Measurements from ENCODE around the gene RNF40. TPM values are rescaled to one million over a fixed set of nuclear protein-coding genes. Genes with fewer than 3 reads are reported as not detected.
A peak's percentile ranks its signal among the peaks of the same experiment; 100 is the strongest.

Gene RNF40
- total RNA-seq, 1 experiment from 2014 or later: 107 TPM

- DNase-seq (ENCODE audit: low read depth): peak; percentile 45
- in situ Hi-C loops (cut with HindIII; ENCODE audit: low pct_unique_long_range_greater_than_20kb, low sequenced_read_pairs): loop anchor here (25.0 kb wide), 1 partner anchor 163 kb away; the partner anchor contains the start of gene ORAI3
Measured at GRCh38 chr16:30774367-30775130, 12.4 kb downstream of the RNF40 start.

GRCh38 chr16:30775131-30775391 lies 12.9 kb downstream of the RNF40 start:
- in situ Hi-C loops (cut with HindIII; ENCODE audit: low pct_unique_long_range_greater_than_20kb, low sequenced_read_pairs): no loop called here
- DNase-seq (ENCODE audit: low read depth): no peak

GRCh38 chr16:30775392-30776188 lies 13.5 kb downstream of the RNF40 start:
- DNase-seq (ENCODE audit: low read depth): peak; percentile 85
- in situ Hi-C loops (cut with HindIII; ENCODE audit: low pct_unique_long_range_greater_than_20kb, low sequenced_read_pairs): no loop called here

- in situ Hi-C loops (cut with HindIII; ENCODE audit: low pct_unique_long_range_greater_than_20kb, low sequenced_read_pairs): no loop called here
- no peak for DNase-seq (ENCODE audit: low read depth)
Measured at GRCh38 chr16:30777591-30778297, 15.6 kb downstream of the RNF40 start.

- in situ Hi-C loops (cut with HindIII; ENCODE audit: low pct_unique_long_range_greater_than_20kb, low sequenced_read_pairs): no loop called here
- no peak for DNase-seq (ENCODE audit: low read depth)
Measured at GRCh38 chr16:30778549-30779244, 16.6 kb downstream of the RNF40 start.

- in situ Hi-C loops (cut with HindIII; ENCODE audit: low pct_unique_long_range_greater_than_20kb, low sequenced_read_pairs): no loop called here
Measured at GRCh38 chr16:30779596-30779995, 17.5 kb downstream of the RNF40 start.

GRCh38 chr16:30780021-30780420 lies 17.9 kb downstream of the RNF40 start:
- in situ Hi-C loops (cut with HindIII; ENCODE audit: low pct_unique_long_range_greater_than_20kb, low sequenced_read_pairs): no loop called here

More at GRCh38 chr16:30779596-30779995, 17.5 kb downstream of the RNF40 start:
- no peak for DNase-seq (ENCODE audit: low read depth)

GRCh38 chr16:30780549-30780948 lies 18.4 kb downstream of the RNF40 start:
- in situ Hi-C loops (cut with HindIII; ENCODE audit: low pct_unique_long_range_greater_than_20kb, low sequenced_read_pairs): no loop called here
- DNase-seq (ENCODE audit: low read depth): no peak

More at GRCh38 chr16:30780021-30780420, 17.9 kb downstream of the RNF40 start:
- no peak for DNase-seq (ENCODE audit: low read depth)

GRCh38 chr16:30782486-30783279 lies 20.6 kb downstream of the RNF40 start:
- DNase-seq (ENCODE audit: low read depth): no peak
- in situ Hi-C loops (cut with HindIII; ENCODE audit: low pct_unique_long_range_greater_than_20kb, low sequenced_read_pairs): no loop called here

- in situ Hi-C loops (cut with HindIII; ENCODE audit: low pct_unique_long_range_greater_than_20kb, low sequenced_read_pairs): no loop called here
Measured at GRCh38 chr16:30783280-30784109, 21.4 kb downstream of the RNF40 start.

GRCh38 chr16:30784215-30784614 lies 22.1 kb downstream of the RNF40 start:
- no peak for DNase-seq (ENCODE audit: low read depth)
- in situ Hi-C loops (cut with HindIII; ENCODE audit: low pct_unique_long_range_greater_than_20kb, low sequenced_read_pairs): no loop called here

More at GRCh38 chr16:30783280-30784109, 21.4 kb downstream of the RNF40 start:
- no peak for DNase-seq (ENCODE audit: low read depth)

- no peak for DNase-seq (ENCODE audit: low read depth)
- in situ Hi-C loops (cut with HindIII; ENCODE audit: low pct_unique_long_range_greater_than_20kb, low sequenced_read_pairs): no loop called here
Measured at GRCh38 chr16:30785126-30786106, 23.3 kb downstream of the RNF40 start.

GRCh38 chr16:30786115-30786935 lies 24.2 kb downstream of the RNF40 start:
- in situ Hi-C loops (cut with HindIII; ENCODE audit: low pct_unique_long_range_greater_than_20kb, low sequenced_read_pairs): no loop called here
- peak; percentile 62 for DNase-seq (ENCODE audit: low read depth)

- DNase-seq (ENCODE audit: low read depth): peak; percentile 74
- in situ Hi-C loops (cut with HindIII; ENCODE audit: low pct_unique_long_range_greater_than_20kb, low sequenced_read_pairs): no loop called here
Measured at GRCh38 chr16:30786936-30787612, 25.0 kb downstream of the RNF40 start, which contains the start of gene ZNF629. Gene ZNF629, minus strand, starts transcription at chr16:30787205. Its CDS starts 2,723 bp downstream, at chr16:30784482.
